NCI-H146 treated with DMSO at 0.1 percent for 48 hours (cell line): ENCODE results near the gene HOXA11.

ENCODE experiments used
- DNase-seq: peaks from one replicate; lab custom pipeline; 2025; ENCODE audit not compliant: unreplicated experiment; lab: John Stamatoyannopoulos, UW

Gene HOXA11

DNA sequence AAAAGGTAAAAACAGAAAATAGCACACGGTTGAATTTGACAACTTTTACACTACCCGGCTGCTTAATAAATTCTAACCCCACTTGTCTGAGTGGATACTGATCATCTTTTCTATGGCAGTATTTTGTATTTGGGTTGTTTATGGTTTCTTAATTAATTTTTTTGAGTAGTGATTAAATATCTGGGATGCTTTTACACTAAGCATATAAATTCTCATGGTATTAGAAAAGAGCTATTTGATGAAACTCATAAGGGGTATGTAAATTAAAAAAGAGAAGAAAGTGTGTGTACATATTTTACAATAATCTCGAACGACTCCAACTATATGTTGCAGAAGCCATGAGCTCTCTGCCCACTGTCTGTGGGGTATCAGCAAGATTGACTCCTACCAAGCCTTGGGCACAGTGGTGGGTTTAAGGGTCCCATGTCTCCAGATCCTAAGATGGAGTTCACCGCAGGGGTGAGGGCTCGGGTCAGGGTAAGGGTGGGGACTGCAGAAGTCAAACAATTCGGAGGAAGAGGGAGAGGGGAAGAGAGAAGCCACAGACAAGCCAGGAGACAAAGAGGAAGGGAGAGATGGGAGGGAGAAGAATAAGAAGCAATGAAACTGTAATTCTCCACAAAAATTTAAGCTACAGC lies 22.4 kb upstream of the HOXA11 start:
- DNase-seq: no peak

DNA sequence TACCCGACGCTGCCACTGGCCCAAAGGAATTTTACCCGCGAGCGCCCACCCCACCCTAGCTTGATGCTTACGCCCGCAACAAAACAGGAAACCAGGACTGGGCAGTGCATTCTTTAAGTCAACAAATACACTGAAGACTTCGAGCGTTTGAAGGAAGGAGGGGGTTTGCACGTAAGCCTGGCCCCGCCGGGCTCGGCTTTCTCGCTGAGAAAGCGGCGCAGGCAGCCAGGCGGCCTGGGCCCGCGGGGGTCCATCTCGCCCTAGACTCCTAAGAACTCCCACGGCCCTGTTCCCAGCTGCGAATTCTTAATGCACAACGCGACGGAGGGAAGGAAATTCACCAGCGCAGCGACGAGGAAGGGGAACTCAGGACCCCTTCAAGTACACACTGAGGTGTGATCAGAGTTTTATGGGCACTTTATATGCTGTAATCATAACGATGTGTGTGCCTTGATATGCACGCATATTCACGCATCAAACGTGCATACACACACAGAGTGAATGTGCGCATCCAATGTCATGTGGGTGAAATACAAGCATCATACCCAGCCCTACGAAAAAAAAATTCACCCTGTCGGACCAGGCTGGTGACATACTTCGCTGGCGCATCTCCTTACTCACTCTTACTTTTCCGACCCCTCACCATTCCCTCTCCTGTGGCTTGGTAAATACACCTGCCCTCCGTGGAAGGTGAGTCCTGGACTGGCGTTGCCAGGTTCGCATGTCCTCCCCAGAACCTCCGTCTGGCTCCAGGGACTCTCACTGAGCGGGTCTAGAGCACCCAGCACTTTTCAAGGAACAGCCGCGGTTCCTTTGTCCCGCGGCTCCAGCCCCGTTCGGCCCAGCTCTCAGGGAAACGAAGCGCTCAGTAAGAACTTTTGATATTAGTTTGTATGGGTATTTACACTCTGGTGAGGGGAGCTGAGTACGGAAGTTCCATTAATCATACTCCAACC lies 20.6 kb upstream of the HOXA11 start:
- DNase-seq: no peak

DNA sequence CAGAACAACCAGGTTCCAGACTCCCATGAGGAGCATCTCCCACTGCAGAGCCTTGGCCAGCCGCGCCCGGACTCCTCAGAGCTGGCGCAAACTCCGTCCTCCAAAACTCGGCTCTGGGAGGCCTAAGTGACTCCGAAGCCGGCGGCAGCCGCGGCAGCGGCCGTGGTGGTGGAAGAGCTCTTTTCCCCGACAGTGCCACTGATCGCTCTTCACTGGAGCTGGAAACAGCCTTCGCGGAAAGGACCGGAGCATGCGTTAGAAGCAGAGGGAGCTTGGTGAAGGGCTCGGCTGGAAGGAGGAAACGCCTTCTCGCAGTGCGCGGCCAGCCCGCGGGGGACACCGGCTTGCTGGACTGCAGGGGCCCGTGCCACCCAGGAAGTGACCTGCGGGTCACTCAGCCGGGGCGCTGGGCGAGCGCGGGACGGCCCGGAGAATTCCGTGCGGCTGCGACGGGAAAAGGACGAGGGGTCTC lies 19.9 kb upstream of the HOXA11 start:
- no peak for DNase-seq

DNA sequence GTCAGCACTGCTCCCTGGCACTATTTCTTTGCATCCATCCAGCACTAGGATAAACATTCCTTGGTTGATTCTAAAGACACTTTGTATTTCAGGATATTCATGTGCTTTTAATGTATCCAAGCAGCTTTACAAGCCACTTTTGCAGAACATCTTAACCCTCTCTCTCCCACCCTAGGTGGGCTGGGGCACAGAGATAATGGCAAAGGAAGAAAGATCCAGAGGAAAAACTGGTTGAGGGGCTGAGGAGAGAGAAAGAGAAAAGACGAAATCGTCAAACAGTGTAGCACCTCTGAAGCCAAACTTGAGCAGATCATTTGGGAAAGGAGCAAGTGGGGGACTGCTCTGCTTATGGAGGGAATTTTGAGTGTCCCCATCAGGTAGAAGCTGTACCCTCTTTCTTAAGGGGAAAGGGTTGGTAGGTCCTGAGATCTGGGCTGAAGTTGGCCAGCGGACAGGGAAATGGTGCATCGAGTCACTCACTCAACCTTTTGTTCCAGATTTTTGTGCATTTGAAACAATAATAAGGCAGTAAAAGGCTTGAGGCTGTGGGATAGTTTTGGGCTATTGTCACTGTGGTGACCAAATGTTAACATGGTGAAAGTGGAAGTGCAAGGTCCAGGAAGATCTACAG lies 19.0 kb upstream of the HOXA11 start:
- DNase-seq: no peak

DNA sequence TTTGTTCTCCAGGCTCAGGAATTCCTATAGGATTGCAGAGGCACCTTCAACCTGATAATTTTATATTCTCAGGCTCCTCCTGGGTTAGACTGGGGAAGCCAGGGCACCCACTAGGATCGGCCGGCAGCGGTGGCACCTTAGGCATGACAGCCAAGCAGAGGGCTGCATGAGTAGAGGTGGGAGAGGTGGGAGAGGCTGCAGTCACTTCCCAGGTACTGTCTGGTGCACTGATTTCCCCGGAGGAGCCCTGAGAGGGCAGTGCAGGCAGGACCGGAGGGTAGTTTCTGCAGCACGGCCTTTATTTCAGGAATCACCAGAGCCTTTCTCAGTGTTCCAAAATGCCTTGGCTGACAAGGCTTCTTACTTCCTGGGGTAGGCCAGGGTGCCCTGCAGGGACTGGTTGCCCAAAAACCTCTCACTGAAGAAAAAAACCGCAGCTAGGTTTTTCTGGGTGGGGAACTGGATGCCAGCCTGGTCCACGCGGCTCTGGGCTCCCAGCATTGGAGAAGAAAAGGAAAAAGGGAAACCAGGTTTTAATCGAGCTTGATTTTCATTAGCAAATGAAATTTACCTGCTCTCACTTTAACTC lies 18.4 kb upstream of the HOXA11 start:
- no peak for DNase-seq

DNA sequence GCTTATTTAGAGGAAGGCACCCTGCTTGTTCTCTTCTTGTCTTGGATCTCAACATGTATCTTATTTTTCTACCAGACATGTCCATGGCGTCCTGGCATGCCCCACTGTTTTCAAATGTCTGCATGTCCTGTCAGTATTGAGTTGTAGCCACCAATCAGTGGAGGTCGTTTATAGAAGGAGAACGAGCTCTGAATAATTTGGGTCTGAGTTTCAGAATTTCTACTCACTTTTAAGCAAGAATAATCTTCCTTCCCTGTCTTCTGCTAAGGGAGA lies 17.8 kb upstream of the HOXA11 start:
- no peak for DNase-seq

DNA sequence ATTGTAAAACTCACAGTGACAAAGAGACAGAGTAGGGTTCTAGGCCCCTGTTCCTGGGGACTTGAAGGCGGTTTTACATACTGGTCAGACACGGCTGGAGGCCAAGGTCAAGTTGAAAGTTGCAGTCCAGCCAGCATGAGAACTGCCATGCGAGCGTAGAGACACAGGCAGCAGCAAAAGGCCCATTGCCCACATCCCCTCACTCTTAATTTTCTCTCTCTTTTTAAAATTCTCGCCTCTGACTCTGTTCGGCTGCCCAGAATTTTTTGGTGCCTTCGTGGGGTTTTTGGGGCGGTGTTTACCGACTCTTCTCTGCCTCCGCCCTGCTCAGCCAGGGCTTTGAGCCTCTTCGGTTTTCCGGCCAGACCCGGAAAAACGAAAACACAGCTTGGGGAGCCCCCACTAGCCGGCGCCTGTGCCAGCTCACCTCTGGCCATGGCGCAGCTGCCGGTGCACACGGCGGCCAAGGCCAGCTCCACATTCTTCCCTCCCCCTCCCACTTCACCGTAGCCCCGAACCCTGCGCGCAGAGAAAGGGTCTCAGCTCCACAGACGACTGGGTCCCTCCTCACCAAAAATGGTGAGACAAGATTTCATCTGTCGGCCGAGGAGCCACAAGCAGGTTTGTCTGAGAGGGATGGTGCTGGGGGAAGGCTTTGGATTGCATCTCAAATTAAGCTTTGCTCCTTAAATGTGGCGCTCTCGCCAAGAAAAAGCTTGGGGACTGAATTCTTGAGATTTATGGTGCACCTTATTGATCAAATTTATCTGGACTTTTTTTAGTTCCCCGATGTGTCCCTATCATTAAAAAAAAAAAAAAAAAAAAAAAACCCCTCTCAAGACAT lies 17.2 kb upstream of the HOXA11 start:
- no peak for DNase-seq

DNA sequence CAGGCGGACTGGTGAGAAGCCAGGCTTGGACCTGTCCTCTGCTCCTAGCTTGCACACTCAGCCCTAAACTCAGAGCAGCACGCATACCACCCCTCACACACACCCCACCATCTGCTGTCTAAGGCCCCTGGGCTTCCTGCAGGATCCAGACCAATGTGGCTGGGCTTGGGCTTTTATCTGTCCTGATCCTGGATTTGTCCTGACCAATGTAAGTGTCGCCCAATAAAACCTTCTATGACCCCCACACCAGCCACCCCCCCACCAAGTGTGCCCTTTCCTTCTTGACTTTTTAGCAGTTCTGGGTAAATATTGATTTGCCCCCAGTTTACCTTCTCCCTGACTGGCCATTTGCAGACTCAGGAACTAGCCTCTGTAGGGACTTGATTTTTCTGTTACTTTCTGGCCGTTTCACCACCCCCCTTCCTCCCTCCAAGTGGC lies 16.6 kb upstream of the HOXA11 start:
- no peak for DNase-seq

DNA sequence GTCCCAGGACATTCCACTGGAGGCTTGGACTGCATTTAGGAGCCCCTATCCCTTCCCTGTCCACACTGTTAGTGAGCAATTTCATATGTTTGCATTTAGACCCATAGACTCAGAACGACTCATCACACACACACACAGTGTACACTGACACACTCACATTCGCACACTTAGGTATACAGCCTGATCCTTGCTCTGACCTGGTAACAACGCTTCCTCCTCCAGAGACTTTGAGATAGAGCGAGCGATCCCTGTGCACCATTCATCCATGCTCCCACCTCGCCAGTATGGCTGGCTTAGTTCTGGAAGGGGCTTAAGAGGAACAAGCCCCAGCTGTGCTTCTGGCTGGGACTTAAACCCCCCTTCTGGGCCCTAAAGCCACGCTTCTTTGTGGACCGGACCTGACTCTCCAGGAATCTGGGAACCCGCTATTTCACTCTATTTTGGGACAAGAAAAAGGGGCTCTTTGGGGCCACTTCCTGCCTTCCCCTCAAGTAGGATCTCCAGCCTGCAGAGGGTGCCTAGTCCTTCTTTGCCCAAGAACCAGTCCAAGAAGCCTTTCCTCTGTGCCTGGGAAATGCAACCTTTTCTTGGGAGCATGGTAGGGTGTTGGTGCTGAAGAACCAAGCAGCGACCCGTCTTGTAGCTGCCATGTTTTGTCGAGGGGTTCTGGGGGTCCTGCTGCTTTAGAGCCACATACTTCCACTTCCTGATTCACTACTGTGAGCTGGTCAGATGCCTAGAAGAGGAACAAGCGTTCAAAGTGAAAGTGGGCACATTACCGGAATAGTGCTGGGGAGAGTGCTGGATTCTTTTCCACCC lies 15.9 kb upstream of the HOXA11 start:
- no peak for DNase-seq

DNA sequence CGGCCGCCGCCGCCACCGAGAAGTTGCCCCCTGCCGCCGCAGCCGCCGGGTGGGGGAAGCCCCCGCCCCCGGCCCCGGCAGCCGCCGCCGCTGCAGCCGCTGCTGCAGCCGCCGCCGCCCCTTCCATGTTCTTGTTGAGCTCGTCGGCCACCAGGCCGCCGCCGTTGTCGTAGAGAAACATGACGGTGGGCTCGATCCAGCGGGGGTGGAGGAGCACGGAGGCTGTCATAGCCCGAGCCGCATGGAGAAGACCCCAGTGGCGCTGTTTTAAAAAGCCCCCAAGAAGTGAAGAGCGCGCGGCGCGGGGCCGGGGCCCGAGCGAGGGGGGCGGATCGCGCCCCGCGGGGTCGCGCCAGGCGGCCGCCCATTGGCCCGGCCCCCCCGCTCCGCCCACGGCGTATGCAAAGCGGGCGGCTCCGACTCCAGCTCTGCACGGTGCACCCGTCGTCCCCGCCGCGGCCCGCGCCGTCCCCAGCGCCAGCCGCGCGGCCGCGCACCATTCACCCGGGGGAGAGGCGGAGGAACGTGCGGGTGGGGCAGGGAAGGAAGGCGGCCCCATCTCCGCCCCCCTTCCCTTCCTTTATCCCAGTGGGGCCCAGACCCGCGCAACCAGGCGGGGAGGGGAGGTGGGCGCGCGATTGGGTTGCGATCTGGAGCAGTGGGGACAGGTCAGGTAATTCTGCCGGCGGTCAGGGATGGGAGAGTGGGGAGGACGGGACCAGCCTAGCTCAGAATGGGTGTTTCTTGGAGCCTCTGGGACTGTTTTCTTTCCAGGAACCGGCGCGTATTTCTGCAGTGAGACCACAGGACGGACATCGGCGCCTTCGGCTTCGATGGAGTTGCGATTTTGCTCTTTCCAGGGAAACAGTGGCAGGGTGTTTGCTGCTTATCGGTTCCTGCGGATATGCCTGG lies 15.1 kb upstream of the HOXA11 start, which contains the start of gene HOXA13:
Gene HOXA13, minus strand, starts transcription at position 243 of the 912 bp plus-strand sequence. Its CDS starts 14 bp downstream, at position 229.
- DNase-seq: peak; percentile 25

DNA sequence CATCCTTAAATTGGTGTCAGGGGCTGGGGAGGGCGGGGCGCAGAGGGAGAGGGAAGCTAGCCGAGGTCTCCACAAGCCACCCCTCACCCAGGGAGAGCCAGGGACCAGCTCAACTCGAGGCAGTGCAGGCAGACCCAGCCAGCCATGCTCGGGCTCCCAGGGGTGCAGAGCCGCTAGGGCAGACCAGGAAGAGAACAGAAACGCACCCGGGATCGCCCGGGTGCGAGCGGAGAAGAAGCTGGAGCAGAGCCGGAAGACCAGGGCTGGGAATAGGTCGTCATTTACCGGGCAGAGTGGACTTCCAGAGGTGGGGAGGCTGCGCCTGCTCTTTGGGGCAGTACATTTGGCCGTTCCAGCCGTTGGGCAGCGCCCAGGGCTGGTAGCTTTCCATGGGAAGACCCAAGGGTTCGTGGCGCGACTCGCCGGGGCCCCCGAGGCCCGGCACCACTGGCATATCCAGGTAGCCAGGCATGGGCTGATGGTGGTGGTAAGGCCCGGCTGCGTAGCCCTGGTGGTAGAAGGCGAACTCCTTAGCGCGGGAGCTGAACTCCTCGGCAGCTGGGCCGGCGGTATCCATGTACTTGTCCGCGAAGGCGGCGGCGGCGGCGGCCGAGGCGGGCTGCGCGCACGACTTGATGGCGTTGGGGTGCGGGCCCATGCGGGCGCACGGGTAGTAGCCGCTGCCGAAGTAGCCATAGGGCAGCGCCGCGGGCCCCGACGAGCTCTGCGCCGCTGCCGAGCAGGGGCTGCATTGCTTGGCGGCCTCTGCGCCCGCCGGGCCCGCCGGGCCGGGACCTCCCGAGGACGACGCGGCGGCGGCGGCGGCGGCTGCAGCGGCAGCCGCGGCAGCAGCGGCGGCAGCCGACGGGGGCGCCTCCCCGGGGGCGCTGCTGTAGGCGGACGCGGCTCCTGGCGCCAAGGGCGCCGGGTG lies 14.1 kb upstream of the HOXA11 start:
- DNase-seq: no peak

DNA sequence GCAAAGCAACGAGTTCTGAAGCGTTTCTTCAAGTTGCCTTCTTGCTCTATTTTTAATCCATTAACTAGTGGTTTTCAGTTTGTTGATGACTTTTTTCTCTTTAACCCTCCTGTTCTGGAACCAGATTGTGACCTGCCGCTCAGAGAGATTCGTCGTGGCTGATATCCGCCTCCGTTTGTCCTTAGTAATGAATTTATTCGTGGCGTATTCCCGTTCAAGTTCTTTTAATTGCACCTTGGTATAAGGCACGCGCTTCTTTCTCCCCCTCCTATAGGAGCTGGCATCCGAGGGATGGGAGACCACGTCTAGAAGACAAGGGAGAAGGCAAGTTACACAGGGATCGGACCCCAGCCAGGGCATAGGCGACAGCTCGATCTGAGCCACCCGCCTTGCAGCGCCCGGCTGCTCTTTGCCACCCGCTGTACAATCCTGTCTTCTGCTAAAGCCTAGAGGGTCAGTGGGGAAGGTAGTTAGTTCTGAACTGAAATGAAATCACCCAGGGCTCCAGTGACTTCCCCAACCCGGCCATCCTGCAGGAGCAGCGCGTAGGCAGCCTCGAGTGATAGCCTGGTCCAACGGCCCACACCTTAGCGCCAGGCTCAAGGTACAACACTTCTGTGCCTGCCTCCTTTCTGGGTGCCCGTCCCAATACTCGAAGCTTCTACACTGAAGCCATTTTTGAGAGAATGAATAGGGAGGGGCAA lies 13.3 kb upstream of the HOXA11 start:
- no peak for DNase-seq

DNA sequence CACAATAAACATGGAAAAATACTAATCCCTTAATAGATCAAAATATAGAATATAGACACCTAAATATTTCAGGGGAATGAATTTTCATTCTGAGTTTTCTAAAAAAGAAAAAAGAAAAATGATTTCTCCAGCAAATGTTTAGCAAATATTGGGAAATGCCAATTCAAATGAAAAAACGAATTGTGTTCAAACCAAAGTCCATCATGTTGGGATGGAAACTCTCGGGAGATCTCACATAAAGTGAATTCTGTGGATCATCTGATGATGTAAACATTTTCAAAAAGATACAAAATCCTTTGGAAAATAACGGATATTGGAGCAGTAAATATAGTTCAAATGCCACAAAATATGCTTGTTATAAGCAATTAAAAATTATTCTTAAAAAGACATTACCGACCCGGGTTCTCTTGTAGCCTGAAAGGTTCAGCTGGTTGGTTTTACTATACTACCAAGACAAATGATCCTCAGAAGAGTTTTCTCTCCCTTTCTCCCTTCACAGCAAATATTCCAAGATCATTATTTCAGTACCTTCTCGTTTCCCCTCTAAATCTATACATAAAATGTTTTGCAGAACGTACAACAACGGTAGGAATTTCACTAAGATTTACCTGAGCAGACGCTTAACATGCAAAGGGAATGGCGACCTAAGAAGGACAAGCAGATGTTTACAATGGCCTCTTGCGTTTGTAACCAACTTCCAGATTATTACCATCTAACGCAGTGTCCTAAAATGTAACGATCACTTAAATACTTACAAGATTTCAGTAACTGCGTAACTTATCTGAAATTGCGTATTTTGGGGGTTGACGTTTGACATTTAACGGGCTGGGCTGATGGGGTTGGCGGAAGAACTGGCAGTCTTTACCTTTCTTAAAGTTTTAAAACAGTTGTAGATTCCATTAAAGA lies 12.4 kb upstream of the HOXA11 start:
- DNase-seq: no peak

DNA sequence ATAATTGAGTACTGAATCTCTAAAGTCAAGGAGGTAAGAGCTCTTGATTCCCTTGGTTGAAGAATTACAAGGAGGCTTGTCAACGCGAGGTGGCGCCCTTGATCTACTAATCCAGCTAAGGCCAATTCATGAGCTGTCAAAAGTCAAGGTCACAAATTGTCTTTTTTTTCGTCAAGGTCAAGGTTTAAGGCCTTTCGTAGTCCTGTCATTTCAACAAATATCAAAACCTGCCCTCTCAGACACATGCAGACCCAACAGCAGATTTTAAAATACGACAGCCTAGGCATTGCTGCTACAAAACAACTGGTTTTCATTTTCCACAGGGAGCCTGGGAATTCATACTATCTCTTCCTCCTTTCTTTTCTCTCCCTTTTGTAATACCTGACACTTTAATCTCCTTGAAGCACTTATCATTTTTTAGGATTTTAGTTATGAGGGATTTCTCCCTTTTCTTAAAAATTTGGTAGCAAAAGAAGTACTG lies 11.3 kb upstream of the HOXA11 start:
- peak; percentile 54 for DNase-seq

DNA sequence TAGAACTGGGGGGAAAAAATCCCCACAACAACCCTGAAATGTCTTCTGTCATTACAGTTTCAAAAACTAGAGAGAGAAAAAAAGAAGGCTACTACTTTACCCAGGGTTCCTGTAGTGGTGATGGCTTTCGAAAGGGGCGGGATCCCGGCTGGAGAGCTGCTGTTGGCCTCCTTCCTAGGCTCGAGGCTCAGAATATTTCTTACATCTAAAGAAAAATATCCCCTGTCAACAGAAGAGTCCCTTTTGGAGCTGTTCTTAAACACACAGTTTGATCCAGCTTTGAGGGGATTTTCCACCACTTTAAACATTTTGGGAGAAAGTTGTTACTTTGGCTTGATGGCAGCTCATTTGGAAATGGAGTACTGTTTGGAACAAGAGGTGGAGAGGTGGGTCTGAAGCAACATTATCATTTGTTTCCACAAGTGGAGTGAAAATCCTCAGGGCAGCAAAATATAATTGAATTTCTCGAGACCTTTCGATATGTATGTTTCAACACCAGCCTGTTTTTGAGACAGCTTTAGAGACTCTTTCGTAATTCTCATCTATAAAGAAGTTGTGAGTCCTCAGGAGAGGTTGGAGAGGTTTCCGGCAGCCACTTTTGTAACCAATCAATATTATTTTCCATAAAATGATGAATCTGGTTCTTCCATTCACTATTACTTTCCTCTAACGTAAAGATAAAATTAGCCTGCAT lies 9.8 kb upstream of the HOXA11 start:
- no peak for DNase-seq
